K562 (cell line): Measurements from ENCODE around the gene KLHDC7B. TPM values are rescaled to one million over a fixed set of nuclear protein-coding genes. Genes with fewer than 3 reads are reported as not detected.

Experiments
- ATF1 ChIP-seq, 2 experiments: fragments of 450-650 bp in 1 of 2; IDR thresholded peaks; 2 replicates each; pipeline ENCODE4 v1.6.1; 2016; ENCODE audit warnings: missing compliant biosample characterization in 1 of 2, missing genetic modification characterization in 1 of 2
- BRD9 ChIP-seq: fragments of 450-650 bp; IDR thresholded peaks from 2 replicates; pipeline ENCODE4 v1.6.1; 2018; ENCODE audit warnings: low read depth; ENCODE audit not compliant: partially characterized antibody
- CTCFL ChIP-seq: IDR thresholded peaks from 2 replicates; pipeline ENCODE4 v1.6.1; 2011; ENCODE audit warnings: borderline replicate concordance, low read depth, mild to moderate bottlenecking, moderate library complexity, low read length; ENCODE audit not compliant: insufficient read depth, poor library complexity, severe bottlenecking
- KLF16 ChIP-seq: IDR thresholded peaks from 2 replicates; pipeline ENCODE4 v1.6.1; 2016; ENCODE audit warnings: antibody characterized with exemption
- MXI1 ChIP-seq: IDR thresholded peaks from 2 replicates; pipeline ENCODE4 v1.6.1; 2011; ENCODE audit warnings: low read depth, mild to moderate bottlenecking, improper control_type of control experiment, low read length
- PCBP2 ChIP-seq: fragments of 200-400 bp; formaldehyde crosslinking; IDR thresholded peaks from 2 replicates; pipeline ENCODE4 v1.6.1; 2018; ENCODE audit warnings: low read length, low read depth, mild to moderate bottlenecking, moderate library complexity; ENCODE audit not compliant: poor library complexity, severe bottlenecking
- PHF8 ChIP-seq: fragments of 200-600 bp; sonication (generic); IDR thresholded peaks from 2 replicates; pipeline ENCODE4 v1.6.1; 2012; ENCODE audit warnings: mixed run types, mild to moderate bottlenecking, inconsistent platforms, low read length, moderate library complexity, borderline replicate concordance
- RBM17 ChIP-seq: fragments of 200-400 bp; formaldehyde crosslinking; IDR thresholded peaks from 2 replicates; pipeline ENCODE4 v1.6.1; 2017; ENCODE audit warnings: low read depth, mild to moderate bottlenecking, low read length, borderline replicate concordance
- SIN3B ChIP-seq: fragments of 450-650 bp; IDR thresholded peaks from 2 replicates; pipeline ENCODE4 v1.6.1; 2017; ENCODE audit warnings: low read depth, mild to moderate bottlenecking, moderate library complexity
- SMARCB1 ChIP-seq: IDR thresholded peaks from 2 replicates; pipeline ENCODE4 v1.6.1; 2011; ENCODE audit warnings: improper control_type of control experiment, low read depth; ENCODE audit not compliant: insufficient read length
- TAF7 ChIP-seq: fragments of 450-650 bp; IDR thresholded peaks from 2 replicates; pipeline ENCODE4 v1.6.1; 2016; ENCODE audit warnings: missing genetic modification characterization, missing compliant biosample characterization
- ZBTB7A ChIP-seq: IDR thresholded peaks from 2 replicates; pipeline ENCODE4 v1.6.1; 2011; ENCODE audit warnings: low read depth, mild to moderate bottlenecking, low read length, moderate library complexity, borderline replicate concordance; ENCODE audit not compliant: control insufficient read depth
- ZNF449 ChIP-seq: fragments of 250-450 bp; sonication (Bioruptor Pico); IDR thresholded peaks from 2 replicates; pipeline ENCODE4 v1.8.0; 2022; ENCODE audit warnings: moderate library complexity, mild to moderate bottlenecking, inconsistent platforms
- ZNF592 ChIP-seq: fragments of 450-650 bp; IDR thresholded peaks from 2 replicates; pipeline ENCODE4 v1.6.1; 2017; ENCODE audit warnings: antibody characterized with exemption, mild to moderate bottlenecking
- ZNF639 ChIP-seq, 2 experiments: fragments of 200-800 bp in 1 of 2; sonication (Bioruptor generic) in 1 of 2; sonication (generic) in 1 of 2; formaldehyde crosslinking in 1 of 2; IDR thresholded peaks in 1 of 2; conservative IDR thresholded peaks in 1 of 2; 2 replicates each; pipeline versions ENCODE4 v1.5.0 to v1.6.1; 2016 to 2020; ENCODE audit warnings: missing compliant biosample characterization in 1 of 2, missing genetic modification characterization in 1 of 2, missing genetic modification reagents in 1 of 2
- polyA plus RNA-seq, 8 experiments: library from polyadenylated mRNA; depleted of rRNA in 4 of 8; stranded (reverse) in 5 of 8; unstranded in 3 of 8; fragments of >200 nt; fragmentation: Nextera tagmentation in 2 of 8; fragmentation: Illumina TruSeq in 1 of 8; extraction: Ambion mirVana in 2 of 8; extraction: Trizol in 1 of 8; gene quantifications; 2 replicates each; pipeline versions ENCODE4 v1.2.1 to v1.2.3, GENCODE V29; 2011 to 2014; ENCODE audit warnings: inconsistent platforms in 1 of 8, missing spikeins in 1 of 8
- total RNA-seq, 7 experiments: library from RNA; depleted of rRNA in 6 of 7; stranded (reverse); fragments of >200 nt in 6 of 7; fragmentation: Illumina TruSeq in 2 of 7; extraction: Trizol in 2 of 7; gene quantifications; 2 replicates each; pipeline versions ENCODE4 v1.2.1 to v1.2.3, GENCODE V29; 2011 to 2021; ENCODE audit warnings: low replicate concordance in 1 of 7

KLHDC7B gene
- total and polyA plus RNA-seq, 9 of the 15 experiments (the other 6 are each of a cell fraction or from before 2014, with no cell fraction given) = 0.04 to 0.22 (median 0.05) TPM; not detected in 4

- TF ChIP-seq CTCFL (no peak), ZNF449 (no peak), ZNF592 (no peak), ZNF639 (CRISPR knock-in tag; conservative IDR thresholded peaks at IDR 0.05 in 1 of 2, IDR thresholded peaks at IDR 0.05 in 1 of 2) (peak in 1 of 2 experiments; percentile 77; a peak in 1 of 4 replicates), KLF16 (no peak), RBM17 (no peak), PCBP2 (no peak), BRD9 (no peak), PHF8 (peak; percentile 66; the same call in 1 of the 2 replicates), MXI1 (no peak), SIN3B (peak; percentile 99), ATF1 (CRISPR knock-in tag; IDR thresholded peaks at IDR 0.05) (peak; percentile 85), ATF1 (tag; IDR thresholded peaks at IDR 0.05) (peak; percentile 97), TAF7 (tag) (peak; percentile 88), ZBTB7A (peak; percentile 22; the same call in 1 of the 2 replicates), SMARCB1 (no peak)
These were observed 37.5 kb upstream of the KLHDC7B start, which contains the start of gene NCAPH2 (continued) for GRCh38 chr22:50507991-50508884.
